ENCODE results near the gene APOL3.
"Not testable (repeated sequence)": the region's sequence is repeated elsewhere in the genome, so short reads cannot be mapped to it uniquely, and the experiment has no call there.

Gene APOL3

GRCh38 chr22:36102995-36103394 is 57.6 kb downstream of the APOL3 start:
- peaks cover 10% of the 10 kb centered on the region for H3K4me1 ChIP-seq (ENCODE audit: insufficient read depth, low read length, poor library complexity, severe bottlenecking)

GRCh38 chr22:36101756-36102155 is 58.8 kb downstream of the APOL3 start:
- H3F3A ChIP-seq (ENCODE audit: low read depth): no peaks in the 10 kb centered on the region
- peaks cover 10% of the 10 kb centered on the region for H3K4me1 ChIP-seq (ENCODE audit: insufficient read depth, low read length, poor library complexity, severe bottlenecking)
- TF ChIP-seq CTCF (conservative IDR thresholded peaks at IDR 0.05; ENCODE audit: low read length) (no peak), EZH2phosphoT487 (IDR thresholded peaks at IDR 0.05; ENCODE audit: borderline replicate concordance) (no peak)
- no peaks in the 10 kb centered on the region for H3K27me3 ChIP-seq (ENCODE audit: insufficient read depth, low read length, poor library complexity, severe bottlenecking)
- no peaks in the 10 kb centered on the region for H3K79me2 ChIP-seq (ENCODE audit: insufficient read depth, low read length)
- H3K9me2 ChIP-seq (replicated peaks; ENCODE audit: low read depth, low read length): no peaks in the 10 kb centered on the region
- H3K9me3 ChIP-seq (ENCODE audit: insufficient read depth, low read depth, low read length): no peaks in the 10 kb centered on the region
- H3K4me2 ChIP-seq (ENCODE audit: low read depth, low read length, poor library complexity, severe bottlenecking): no peak overlapping the region
- no peak overlapping the region for H3K4me3 ChIP-seq (ENCODE audit: low read length, poor library complexity, severe bottlenecking)
- H4K20me1 ChIP-seq (ENCODE audit: insufficient read depth, low read length, poor library complexity, severe bottlenecking): no peaks in the 10 kb centered on the region
- no peak overlapping the region for H2AFZ ChIP-seq (ENCODE audit: low read length)
- H3K9ac ChIP-seq (ENCODE audit: low read depth, low read length, poor library complexity, severe bottlenecking): no peak overlapping the region
- no peaks in the 10 kb centered on the region for H3K36me3 ChIP-seq (ENCODE audit: insufficient read depth, low read length)

More at GRCh38 chr22:36102995-36103394, 57.6 kb downstream of the APOL3 start:
- no peaks in the 10 kb centered on the region for H3K79me2 ChIP-seq (ENCODE audit: insufficient read depth, low read length)
- H3K36me3 ChIP-seq (ENCODE audit: insufficient read depth, low read length): no peaks in the 10 kb centered on the region
- H3K4me2 ChIP-seq (ENCODE audit: low read depth, low read length, poor library complexity, severe bottlenecking): no peak overlapping the region
- no peak overlapping the region for H2AFZ ChIP-seq (ENCODE audit: low read length)
- H3K9me2 ChIP-seq (replicated peaks; ENCODE audit: low read depth, low read length): no peaks in the 10 kb centered on the region
- no peak for TF ChIP-seq EZH2phosphoT487 (IDR thresholded peaks at IDR 0.05; ENCODE audit: borderline replicate concordance)
- TF ChIP-seq CTCF (conservative IDR thresholded peaks at IDR 0.05; ENCODE audit: low read length): no peak
- no peaks in the 10 kb centered on the region for H4K20me1 ChIP-seq (ENCODE audit: insufficient read depth, low read length, poor library complexity, severe bottlenecking)
- H3K9me3 ChIP-seq (ENCODE audit: insufficient read depth, low read depth, low read length): no peaks in the 10 kb centered on the region
- H3K9ac ChIP-seq (ENCODE audit: low read depth, low read length, poor library complexity, severe bottlenecking): no peak overlapping the region
- H3K4me3 ChIP-seq (ENCODE audit: low read length, poor library complexity, severe bottlenecking): no peak overlapping the region
- H3F3A ChIP-seq (ENCODE audit: low read depth): no peaks in the 10 kb centered on the region
- no peaks in the 10 kb centered on the region for H3K27me3 ChIP-seq (ENCODE audit: insufficient read depth, low read length, poor library complexity, severe bottlenecking)

- H3K27me3 ChIP-seq (ENCODE audit: insufficient read depth, low read length, poor library complexity, severe bottlenecking); H3K4me3 ChIP-seq (ENCODE audit: low read length, poor library complexity, severe bottlenecking); H3K4me1 ChIP-seq (ENCODE audit: insufficient read depth, low read length, poor library complexity, severe bottlenecking); H3K36me3 ChIP-seq (ENCODE audit: insufficient read depth, low read length); H4K20me1 ChIP-seq (ENCODE audit: insufficient read depth, low read length, poor library complexity, severe bottlenecking); H3K9ac ChIP-seq (ENCODE audit: low read depth, low read length, poor library complexity, severe bottlenecking); H3K9me2 ChIP-seq (replicated peaks; ENCODE audit: low read depth, low read length); H3K79me2 ChIP-seq (ENCODE audit: insufficient read depth, low read length); H3K9me3 ChIP-seq (ENCODE audit: insufficient read depth, low read depth, low read length); H2AFZ ChIP-seq (ENCODE audit: low read length); H3F3A ChIP-seq (ENCODE audit: low read depth); H3K4me2 ChIP-seq (ENCODE audit: low read depth, low read length, poor library complexity, severe bottlenecking): not testable (repeated sequence)
Measured at GRCh38 chr22:36100908-36101307, 59.6 kb downstream of the APOL3 start.

GRCh38 chr22:36100134-36100824 is 60.3 kb downstream of the APOL3 start:
- Histone ChIP-seq H3K4me2 (ENCODE audit: low read depth, low read length, poor library complexity, severe bottlenecking) (no peak overlapping the region), H2AFZ (ENCODE audit: low read length) (no peak overlapping the region), H3F3A (ENCODE audit: low read depth) (no peaks in the 10 kb centered on the region), H3K36me3 (ENCODE audit: insufficient read depth, low read length) (no peaks in the 10 kb centered on the region), H3K9ac (ENCODE audit: low read depth, low read length, poor library complexity, severe bottlenecking) (no peak overlapping the region), H3K27me3 (ENCODE audit: insufficient read depth, low read length, poor library complexity, severe bottlenecking) (no peaks in the 10 kb centered on the region), H3K4me3 (ENCODE audit: low read length, poor library complexity, severe bottlenecking) (no peak overlapping the region), H3K4me1 (ENCODE audit: insufficient read depth, low read length, poor library complexity, severe bottlenecking) (peaks cover 10% of the 10 kb centered on the region), H4K20me1 (ENCODE audit: insufficient read depth, low read length, poor library complexity, severe bottlenecking) (no peaks in the 10 kb centered on the region), H3K9me3 (ENCODE audit: insufficient read depth, low read depth, low read length) (no peaks in the 10 kb centered on the region), H3K79me2 (ENCODE audit: insufficient read depth, low read length) (no peaks in the 10 kb centered on the region), H3K9me2 (replicated peaks; ENCODE audit: low read depth, low read length) (no peaks in the 10 kb centered on the region)
- TF ChIP-seq CTCF (conservative IDR thresholded peaks at IDR 0.05; ENCODE audit: low read length) (no peak), EZH2phosphoT487 (IDR thresholded peaks at IDR 0.05; ENCODE audit: borderline replicate concordance) (no peak)

GRCh38 chr22:36099561-36099960 is 61.0 kb downstream of the APOL3 start:
- not testable (repeated sequence) for H3K9me2 ChIP-seq (replicated peaks; ENCODE audit: low read depth, low read length); H3K4me3 ChIP-seq (ENCODE audit: low read length, poor library complexity, severe bottlenecking); H3K4me1 ChIP-seq (ENCODE audit: insufficient read depth, low read length, poor library complexity, severe bottlenecking); H3K9me3 ChIP-seq (ENCODE audit: insufficient read depth, low read depth, low read length); H4K20me1 ChIP-seq (ENCODE audit: insufficient read depth, low read length, poor library complexity, severe bottlenecking); H2AFZ ChIP-seq (ENCODE audit: low read length); H3K79me2 ChIP-seq (ENCODE audit: insufficient read depth, low read length); H3K36me3 ChIP-seq (ENCODE audit: insufficient read depth, low read length); H3K9ac ChIP-seq (ENCODE audit: low read depth, low read length, poor library complexity, severe bottlenecking); H3K4me2 ChIP-seq (ENCODE audit: low read depth, low read length, poor library complexity, severe bottlenecking); H3F3A ChIP-seq (ENCODE audit: low read depth); H3K27me3 ChIP-seq (ENCODE audit: insufficient read depth, low read length, poor library complexity, severe bottlenecking)
